Endometrial microvascular endothelial cells (primary cell): Measurements from ENCODE around the gene EXOC1. TPM values are rescaled to one million over a fixed set of nuclear protein-coding genes. Genes with fewer than 3 reads are reported as not detected.
"Not testable (repeated sequence)": the region's sequence is repeated elsewhere in the genome, so short reads cannot be mapped to it uniquely, and the experiment has no call there.

Source experiments
- in situ Hi-C: cut with HindIII; loops from 2 replicates; pipeline ENCODE4 v1.10.0; 2017; ENCODE audit warnings: low sequenced_read_pairs, low pct_unique_long_range_greater_than_20kb; ENCODE audit errors: inconsistent ontology term
- total RNA-seq: library from RNA; depleted of rRNA; stranded (reverse); fragments of >200 nt; gene quantifications from one replicate; pipeline ENCODE4 v1.2.3, GENCODE V29; 2015; ENCODE audit errors: inconsistent ontology term

Gene EXOC1
- total RNA-seq, 1 donor from 2014 or later, result 37.2 TPM

- in situ Hi-C loops, result not testable (repeated sequence)
Observed at GRCh38 chr4:55841373-55842239, 11.8 kb upstream of the EXOC1 start.

GRCh38 chr4:55842312-55842711 is 11.1 kb upstream of the EXOC1 start:
- in situ Hi-C loops, result not testable (repeated sequence)

GRCh38 chr4:55849724-55850123 is 3.7 kb upstream of the EXOC1 start:
- in situ Hi-C loops, result no loop called here

- in situ Hi-C loops, result no loop called here
Observed at GRCh38 chr4:55851885-55852284, 1.6 kb upstream of the EXOC1 start.

GRCh38 chr4:55854129-55854528 is 681 bp downstream of the EXOC1 start:
- in situ Hi-C loops, result no loop called here

- in situ Hi-C loops, result no loop called here
Observed at GRCh38 chr4:55857586-55857985, 4.1 kb downstream of the EXOC1 start.

- in situ Hi-C loops, result no loop called here
Observed at GRCh38 chr4:55859711-55860110, 6.3 kb downstream of the EXOC1 start.

GRCh38 chr4:55864577-55865223 is 11.3 kb downstream of the EXOC1 start:
- in situ Hi-C loops, result no loop called here

GRCh38 chr4:55865228-55865806 is 11.9 kb downstream of the EXOC1 start:
- in situ Hi-C loops, result no loop called here

- in situ Hi-C loops, result no loop called here
Observed at GRCh38 chr4:55866290-55866907, 13.0 kb downstream of the EXOC1 start.

- in situ Hi-C loops, result no loop called here
Observed at GRCh38 chr4:55866973-55867574, 13.6 kb downstream of the EXOC1 start.

- in situ Hi-C loops, result no loop called here
Observed at GRCh38 chr4:55868581-55869090, 15.2 kb downstream of the EXOC1 start.

GRCh38 chr4:55871299-55871800 is 17.9 kb downstream of the EXOC1 start:
- in situ Hi-C loops, result no loop called here

GRCh38 chr4:55874831-55875230 is 21.4 kb downstream of the EXOC1 start:
- in situ Hi-C loops, result no loop called here

- in situ Hi-C loops, result no loop called here
Observed at GRCh38 chr4:55876387-55876786, 22.9 kb downstream of the EXOC1 start.

- in situ Hi-C loops, result no loop called here
Observed at GRCh38 chr4:55879224-55879623, 25.8 kb downstream of the EXOC1 start.

GRCh38 chr4:55880652-55881280 is 27.3 kb downstream of the EXOC1 start:
- in situ Hi-C loops, result no loop called here

- in situ Hi-C loops, result no loop called here
Observed at GRCh38 chr4:55884093-55884850, 30.8 kb downstream of the EXOC1 start.
